Tibial nerve (tissue), 3 donors: Measurements from ENCODE around the gene THAP6.
"Not testable (repeated sequence)": the region's sequence is repeated elsewhere in the genome, so short reads cannot be mapped to it uniquely, and the experiment has no call there.

Experiments
- CTCF ChIP-seq, 5 experiments: fragments of 200-600 bp in 3 of 5; fragments of 450-650 bp in 2 of 5; sonication (generic) in 3 of 5; IDR thresholded peaks; one replicate each; pipeline ENCODE4 v1.5.1; 2016 to 2019; ENCODE audit warnings: antibody characterized with exemption in 5 of 5, mild to moderate bottlenecking in 3 of 5, moderate library complexity in 2 of 5
- POLR2A ChIP-seq, 2 donors: fragments of 450-650 bp; IDR thresholded peaks; one replicate each; pipeline ENCODE4 v1.6.1; 2017; ENCODE audit warnings: antibody characterized with exemption in 2 of 2, mild to moderate bottlenecking in 2 of 2, moderate library complexity in 2 of 2

DNA sequence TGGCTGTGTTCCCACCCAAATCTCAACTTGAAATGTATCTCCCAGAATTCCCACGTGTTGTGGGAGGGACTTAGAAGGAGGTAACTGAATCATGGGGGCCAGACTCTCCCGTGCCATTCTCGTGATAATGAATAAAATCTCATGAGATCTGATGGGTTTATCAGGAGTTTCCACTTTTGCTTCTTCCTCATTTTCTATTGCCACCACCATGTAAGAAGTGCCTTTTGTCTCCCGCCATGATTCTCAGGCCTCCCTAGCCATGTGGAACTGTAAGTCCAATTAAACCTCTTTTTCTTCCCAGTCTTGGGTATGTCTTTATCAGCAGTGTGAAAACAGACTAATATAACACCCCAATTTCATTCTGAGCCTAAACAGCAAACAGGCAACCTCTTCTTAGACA is 4.7 kb upstream of the THAP6 start:
- TF ChIP-seq CTCF, POLR2A (IDR thresholded peaks at IDR 0.05): not testable (repeated sequence)
